Panc1 (cell line): ENCODE measurements around the gene CFAP20DC.

Experiments used
- CTCF ChIP-seq: fragments of 450-650 bp; IDR thresholded peaks from 2 replicates; pipeline ENCODE4 v1.5.1; 2017; ENCODE audit warnings: mild to moderate bottlenecking
- POLR2AphosphoS5 ChIP-seq: IDR thresholded peaks from 2 replicates; pipeline ENCODE4 v1.6.1; 2012; ENCODE audit warnings: mild to moderate bottlenecking, low read depth, low read length, moderate library complexity
- REST ChIP-seq, 2 experiments: IDR thresholded peaks; 2 replicates each; pipeline ENCODE4 v1.6.1; 2011 to 2012; ENCODE audit warnings: low read depth in 2 of 2, control low read depth in 1 of 2, low read length in 1 of 2, mild to moderate bottlenecking in 1 of 2, moderate library complexity in 1 of 2; ENCODE audit not compliant: insufficient read depth in 1 of 2
- TCF7L2 ChIP-seq: IDR thresholded peaks from 2 replicates; pipeline ENCODE4 v1.6.1; 2011; ENCODE audit warnings: mild to moderate bottlenecking, low read depth, low read length, inconsistent platforms

GRCh38 chr3:58874795-58875194 is 175.0 kb downstream of the CFAP20DC start:
- TF ChIP-seq TCF7L2 (no peak), CTCF (no peak), POLR2AphosphoS5 (no peak), REST (IDR thresholded peaks at IDR 0.05; ENCODE audit: insufficient read depth in 1 of 2, low read depth in 2 of 2, low read length in 1 of 2) (no peak)
